Sigmoid colon (tissue), 4 donors: Measurements from ENCODE around the gene PHACTR3.

Experiments used
- EP300 ChIP-seq, 4 donors: sonication (generic); formaldehyde crosslinking; IDR thresholded peaks; one replicate each; pipeline ENCODE4 v1.6.1; 2017; ENCODE audit warnings: antibody characterized with exemption in 4 of 4
- POLR2A ChIP-seq, 2 donors: fragments of 450-650 bp; IDR thresholded peaks; one replicate each; pipeline ENCODE4 v1.6.1; 2016; ENCODE audit warnings: antibody characterized with exemption in 2 of 2, mild to moderate bottlenecking in 2 of 2, moderate library complexity in 2 of 2
- POLR2AphosphoS5 ChIP-seq, 4 donors: sonication (generic); formaldehyde crosslinking; IDR thresholded peaks; one replicate each; pipeline ENCODE4 v1.6.1; 2017; ENCODE audit warnings: antibody characterized with exemption in 4 of 4
- TF ChIP-seq, protein P1 (sequence below), 4 experiments: fragments of 450-650 bp in 3 of 4; fragments of 200-600 bp in 1 of 4; IDR thresholded peaks; one replicate each; pipeline ENCODE4 v1.5.1; 2016 to 2019; ENCODE audit warnings: antibody characterized with exemption in 4 of 4, mild to moderate bottlenecking in 3 of 4, moderate library complexity in 2 of 4

DNA sequence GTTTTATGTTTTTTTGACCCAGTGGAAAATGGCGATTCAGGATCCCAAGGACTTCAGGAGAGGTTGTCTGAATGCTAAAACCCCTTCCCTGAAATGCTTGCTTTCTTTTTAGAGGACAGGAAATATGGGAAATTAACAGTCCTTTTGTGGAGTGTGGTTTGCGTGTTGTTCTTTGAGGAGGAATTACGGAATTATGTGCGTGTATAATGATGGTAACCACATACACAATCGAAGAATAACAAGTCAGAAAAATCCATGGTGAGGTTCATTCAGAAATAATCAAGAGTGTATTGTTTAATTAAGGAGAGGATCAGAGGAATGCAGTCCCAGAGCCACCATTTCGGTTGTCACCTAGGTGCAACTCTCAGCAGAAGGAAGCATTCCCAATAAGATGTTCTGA is 73.2 kb downstream of the PHACTR3 start:
- no peak for TF ChIP-seq POLR2AphosphoS5 (IDR thresholded peaks at IDR 0.05)
- TF ChIP-seq, protein P1, sequence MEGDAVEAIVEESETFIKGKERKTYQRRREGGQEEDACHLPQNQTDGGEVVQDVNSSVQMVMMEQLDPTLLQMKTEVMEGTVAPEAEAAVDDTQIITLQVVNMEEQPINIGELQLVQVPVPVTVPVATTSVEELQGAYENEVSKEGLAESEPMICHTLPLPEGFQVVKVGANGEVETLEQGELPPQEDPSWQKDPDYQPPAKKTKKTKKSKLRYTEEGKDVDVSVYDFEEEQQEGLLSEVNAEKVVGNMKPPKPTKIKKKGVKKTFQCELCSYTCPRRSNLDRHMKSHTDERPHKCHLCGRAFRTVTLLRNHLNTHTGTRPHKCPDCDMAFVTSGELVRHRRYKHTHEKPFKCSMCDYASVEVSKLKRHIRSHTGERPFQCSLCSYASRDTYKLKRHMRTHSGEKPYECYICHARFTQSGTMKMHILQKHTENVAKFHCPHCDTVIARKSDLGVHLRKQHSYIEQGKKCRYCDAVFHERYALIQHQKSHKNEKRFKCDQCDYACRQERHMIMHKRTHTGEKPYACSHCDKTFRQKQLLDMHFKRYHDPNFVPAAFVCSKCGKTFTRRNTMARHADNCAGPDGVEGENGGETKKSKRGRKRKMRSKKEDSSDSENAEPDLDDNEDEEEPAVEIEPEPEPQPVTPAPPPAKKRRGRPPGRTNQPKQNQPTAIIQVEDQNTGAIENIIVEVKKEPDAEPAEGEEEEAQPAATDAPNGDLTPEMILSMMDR (IDR thresholded peaks at IDR 0.05) = no peak
- TF ChIP-seq POLR2A (IDR thresholded peaks at IDR 0.05) = no peak
- TF ChIP-seq EP300 (IDR thresholded peaks at IDR 0.05) = no peak
